Heart left ventricle (tissue), 16 donors: ENCODE data around the gene PLCB3. TPM values are rescaled to one million over a fixed set of nuclear protein-coding genes. Genes with fewer than 3 reads are reported as not detected.
A peak's percentile ranks its signal among the peaks of the same experiment; 100 is the strongest.

Experiments used
- ATAC-seq, 4 donors: fragments of 200-7000 bp; cut with Tn5 transposase; one replicate each; pipeline ENCODE4 v1.9.1; 2020 to 2022; ENCODE audit warnings: moderate library complexity in 4 of 4, mild to moderate bottlenecking in 3 of 4, moderate number of reproducible peaks in 1 of 4
- DNase-seq, 5 donors: peaks; one replicate each; pipeline ENCODE4 v3.0.0-alpha.2; 2020
- H3K27ac ChIP-seq, 12 donors: fragments of 200-600 bp; sonication (generic) in 4 of 12; one replicate each; pipeline versions ENCODE4 v1.5.0 to v1.8.0; 2016 to 2022; ENCODE audit warnings: mild to moderate bottlenecking in 2 of 12
- H3K27me3 ChIP-seq, 9 donors: fragments of 200-600 bp; sonication (generic) in 2 of 9; one replicate each; pipeline versions ENCODE4 v1.5.1 to v1.8.0; 2016 to 2022; ENCODE audit warnings: mild to moderate bottlenecking in 3 of 9
- H3K36me3 ChIP-seq, 9 donors: fragments of 200-600 bp; sonication (generic) in 2 of 9; one replicate each; pipeline versions ENCODE4 v1.5.0 to v1.8.0; 2018 to 2022; ENCODE audit warnings: mild to moderate bottlenecking in 2 of 9
- H3K4me1 ChIP-seq, 12 donors: fragments of 200-600 bp; sonication (generic) in 4 of 12; one replicate each; pipeline versions ENCODE4 v1.5.0 to v1.8.0; 2016 to 2022; ENCODE audit warnings: mild to moderate bottlenecking in 3 of 12
- H3K4me3 ChIP-seq, 12 donors: fragments of 200-600 bp; sonication (generic) in 4 of 12; one replicate each; pipeline versions ENCODE4 v1.5.0 to v1.8.0; 2017 to 2022; ENCODE audit warnings: mild to moderate bottlenecking in 9 of 12, moderate library complexity in 4 of 12
- H3K9me3 ChIP-seq, 12 donors: fragments of 200-600 bp; sonication (generic) in 4 of 12; one replicate each; pipeline versions ENCODE4 v1.5.0 to v1.8.0; 2016 to 2022; ENCODE audit warnings: mild to moderate bottlenecking in 1 of 12
- CTCF ChIP-seq, 12 donors: fragments of 200-600 bp; sonication (generic) in 4 of 12; IDR thresholded peaks; one replicate each; pipeline versions ENCODE4 v1.5.0 to v1.8.0; 2018 to 2022; ENCODE audit warnings: antibody characterized with exemption in 12 of 12, mild to moderate bottlenecking in 5 of 12
- POLR2A ChIP-seq, 2 donors: fragments of 450-650 bp; IDR thresholded peaks; one replicate each; pipeline ENCODE4 v1.6.1; 2017; ENCODE audit warnings: antibody characterized with exemption in 2 of 2, mild to moderate bottlenecking in 2 of 2, moderate library complexity in 2 of 2
- WGBS, 4 donors: extraction: QIAGEN DNeasy Blood & Tissue Kit in 2 of 4; methylation state at CpG; one replicate each; pipeline versions ENCODE4 v1.1.5 to v1.1.7; 2013 to 2018; 5-methylcytosine and 5-hydroxymethylcytosine counted together
- intact Hi-C, 10 donors: fragments of 100-400 bp; cut with DNase I; formaldehyde crosslinking; loops; one replicate each; pipeline versions ENCODE4 v1.11.1 to v1.14.2; 2022
- long read RNA-seq, 3 donors: library from polyadenylated mRNA; unstranded; transcript quantifications; one replicate each; pipeline ENCODE4 v2.0.0, GENCODE V29; 2020 to 2021
- polyA plus RNA-seq, 2 donors: library from polyadenylated mRNA; stranded (reverse); fragments of 200-250 nt; gene quantifications; one replicate each; pipeline ENCODE4 v1.2.3, GENCODE V29; 2013
- total RNA-seq, 9 donors: library from RNA; depleted of rRNA in 2 of 9; stranded (reverse); fragments of >200 nt in 2 of 9; fragmentation: NEBNext Ultra II Directional in 3 of 9; extraction: Animal tissue kit (Norgen Biotek cat#: 25700) in 3 of 9; gene quantifications; one replicate each; pipeline versions ENCODE4 v1.1.0 to v1.2.4, GENCODE V29; 2016 to 2023
- donor health status: ischemic (EF 13 %, LVEDD 7.1; RV severe dilation, severe dysfunction).
- donor health status: healthy with polysubstance abuse.
- donor health status: DM: no; HTN: yes; CAD: no.
- donor health status: DM: no; HTN: no; CAD: no.
- donor health status: ischemic (EF 25% LVEDD 6.9; RV normal size, moderate dysfunction).
- donor health status: ischemic (EF 25% LVEDD 5.7; RV mildly dilated, moderate dysfunction).
- donor health status: healthy.
- donor health status: DM: yes; HTN: yes; CAD: no.
- donor health status: ischemic (EF 35%, LVEDD 5.7; RV mildly dilated, moderate dysfunction).
- donor health status: nonischemic (EF 11% LVEDD 7.7; RV severe dilation, severe dysfunction).
- donor health status: DM: yes; HTN: yes; CAD: no.
- donor health status: PGD.
- donor health status: ischemic (EF 29% LVEDD 5.4; RV normal size, mild dysfunction).
- donor health status: nonischemic (EF 23%, LVEDD 6.1; RV moderate dilation, normal function).

The PLCB3 gene
- total RNA-seq, result 10 to 100 TPM in 3 of 9 donors, 1 to 10 TPM in 6; 7.6 to 19.1 (median 9.8) TPM
- 10 to 100 TPM in 1 of 2 donors, 1 to 10 TPM in 1; 7.4 to 11.6 TPM for polyA plus RNA-seq
- long read RNA-seq, donor 1, full-length matches to known transcripts, result 1 of 8 reads
- long read RNA-seq, donor 1, partial matches to known transcripts, result 7 of 8 reads
- long read RNA-seq, donor 1, other reads (novel, unspliced or antisense), result 0 of 8 reads
- long read RNA-seq, donor 2, partial matches to known transcripts, result 3 of 3 reads
- long read RNA-seq, donor 2, other reads (novel, unspliced or antisense), result 0 of 3 reads
- long read RNA-seq, donor 3, full-length matches to known transcripts, result 2 of 8 reads
- long read RNA-seq, donor 3, partial matches to known transcripts, result 5 of 8 reads
- long read RNA-seq, donor 3, other reads (novel, unspliced or antisense), result 1 of 8 reads

GRCh38 chr11:64251016-64251752 is at the start of gene PLCB3:
Gene PLCB3 (plus strand): TSS chr11:64251530. CDS start chr11:64251650, 120 bp downstream.
- Histone ChIP-seq H3K36me3 (peaks cover 0 to 19% (median 13%) of the 10 kb centered on the region in 9 donors), H3K4me3 (peak within 1 kb of the TSS; percentile 62 to 100 (median 92)), H3K4me1 (peaks cover 5 to 55% (median 33%) of the 10 kb centered on the region in 12 donors), H3K27me3 (no peaks in the 10 kb centered on the region), H3K27ac (peak within 1 kb of the TSS in 11 of 12 donors; percentile 62 to 92 (median 79)), H3K9me3 (no peaks in the 10 kb centered on the region)
- intact Hi-C loops, result loop anchor here in 4 of 10 donors (1.0 to 10.0 kb wide), 6 partner anchors 17 to 54 kb away; partner anchors contain the start of genes CATSPERZ (in 3 of the 4) and ESRRA (in 1 of the 4)
- TF ChIP-seq POLR2A (IDR thresholded peaks at IDR 0.05), result peak in 1 of 2 donors; percentile 68
- peak; percentile 49 to 94 (median 80) for TF ChIP-seq CTCF (IDR thresholded peaks at IDR 0.05)
- WGBS, 4 donors, result 0 to 2% (median 1%) methylated on average over 21 to 75 of the region's 75 CpGs
- DNase-seq, result peak in 4 of 5 donors; percentile 65 to 85 (median 72)
- ATAC-seq, result peak; percentile 21 to 64 (median 50)

GRCh38 chr11:64201543-64201942 is 49.8 kb upstream of the PLCB3 start:
- WGBS, 4 donors, result 59 to 80% (median 71%) methylated on average over 3 of the region's 3 CpGs

GRCh38 chr11:64202992-64203391 is 48.3 kb upstream of the PLCB3 start:
- H3K4me3 ChIP-seq, result no peak overlapping the region
- intact Hi-C loops, result loop anchor here in 6 of 10 donors (5.0 kb wide), 2 partner anchors 99 to 154 kb away; partner anchors contain the start of genes CATSPERZ (in 5 of the 6) and RPS6KA4 (in 1 of the 6)
- WGBS, 4 donors, result 87 to 96% (median 94%) methylated on average over 9 of the region's 9 CpGs
- H3K9me3 ChIP-seq, result no peaks in the 10 kb centered on the region
- H3K4me1 ChIP-seq, result peaks cover 0 to 33% (median 23%) of the 10 kb centered on the region in 12 donors
- TF ChIP-seq POLR2A (IDR thresholded peaks at IDR 0.05) (no peak), CTCF (IDR thresholded peaks at IDR 0.05) (no peak)
- peaks cover 0 to 73% (median 67%) of the 10 kb centered on the region in 9 donors for H3K36me3 ChIP-seq
- no peaks in the 10 kb centered on the region for H3K27me3 ChIP-seq
- peak in 2 of 5 donors; percentile 18 to 24 for DNase-seq
- ATAC-seq, result no peak
- no peak overlapping the region for H3K27ac ChIP-seq

More at GRCh38 chr11:64201543-64201942, 49.8 kb upstream of the PLCB3 start:
- Histone ChIP-seq H3K4me3 (no peak overlapping the region), H3K4me1 (peaks cover 0 to 28% (median 14%) of the 10 kb centered on the region in 12 donors), H3K36me3 (peaks cover 0 to 88% (median 81%) of the 10 kb centered on the region in 9 donors), H3K27ac (no peak overlapping the region), H3K27me3 (no peaks in the 10 kb centered on the region), H3K9me3 (no peaks in the 10 kb centered on the region)
- TF ChIP-seq POLR2A (IDR thresholded peaks at IDR 0.05) (no peak), CTCF (IDR thresholded peaks at IDR 0.05) (no peak)
- ATAC-seq (no peak), DNase-seq (peak in 1 of 5 donors; percentile 1)
- intact Hi-C loops, result loop anchor here in 6 of 10 donors (5.0 kb wide), 2 partner anchors 101 to 156 kb away; partner anchors contain the start of genes CATSPERZ (in 5 of the 6) and RPS6KA4 (in 1 of the 6)
